ENCODE data around the gene GHDC. TPM values are rescaled to one million over a fixed set of nuclear protein-coding genes. Genes with fewer than 3 reads are reported as not detected.
"Not testable (repeated sequence)": the region's sequence is repeated elsewhere in the genome, so short reads cannot be mapped to it uniquely, and the experiment has no call there.

GHDC gene
- total RNA-seq, 1 donor: 14.8 TPM

- peak overlapping the region; percentile 98 for H3K4me3 ChIP-seq (ENCODE audit: low read depth, low read length)
- TF ChIP-seq CTCF (IDR thresholded peaks at IDR 0.05; ENCODE audit: insufficient read depth, low read length): no peak
- DNase-seq (ENCODE audit: low read depth): peak; percentile 31
Measured at GRCh38 chr17:42153919-42154742, 40.2 kb downstream of the GHDC start.

DNA sequence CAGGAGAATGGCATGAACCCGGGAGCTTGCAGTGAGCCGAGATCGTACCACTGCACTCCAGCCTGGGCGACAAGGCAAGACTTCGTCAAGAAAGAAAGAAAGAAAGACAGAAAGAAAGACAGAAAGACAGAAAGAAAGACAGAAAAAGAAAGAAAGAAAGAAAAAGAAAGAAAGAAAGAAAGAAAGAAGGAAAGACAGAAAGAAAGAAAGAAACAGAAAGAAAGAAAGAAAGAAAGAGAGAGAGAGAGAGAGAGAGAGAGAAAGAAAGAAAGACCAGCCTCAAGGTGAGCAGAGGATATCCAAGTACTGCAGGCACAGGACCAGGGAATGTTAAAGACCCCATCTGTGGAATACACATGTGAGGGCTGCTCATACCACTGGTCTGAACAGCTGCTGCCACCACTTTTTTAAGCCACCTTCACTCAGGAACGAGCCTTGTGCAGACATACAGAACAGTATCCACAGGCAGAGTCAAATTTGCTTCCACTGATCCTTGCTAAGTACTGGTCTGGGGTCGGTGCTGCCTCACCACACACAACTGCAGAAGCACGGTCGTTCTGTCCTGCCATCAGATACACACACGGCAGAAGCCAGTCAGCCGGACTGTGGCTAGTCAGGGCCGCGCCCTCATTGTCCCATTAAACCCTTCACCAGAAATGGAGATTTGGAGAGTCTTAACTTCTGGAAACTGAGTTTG, 47.2 kb downstream of the GHDC start:
- TF ChIP-seq CTCF (IDR thresholded peaks at IDR 0.05; ENCODE audit: insufficient read depth, low read length): no peak
- no peak for DNase-seq (ENCODE audit: low read depth)
- no peak overlapping the region for H3K4me3 ChIP-seq (ENCODE audit: low read depth, low read length)

- H3K4me3 ChIP-seq (ENCODE audit: low read depth, low read length); DNase-seq (ENCODE audit: low read depth): not testable (repeated sequence)
Measured at GRCh38 chr17:42143138-42143537, 51.2 kb downstream of the GHDC start.

- H3K4me3 ChIP-seq (ENCODE audit: low read depth, low read length): no peak overlapping the region
- DNase-seq (ENCODE audit: low read depth): peak; percentile 57
- no peak for TF ChIP-seq CTCF (IDR thresholded peaks at IDR 0.05; ENCODE audit: insufficient read depth, low read length)
Measured at GRCh38 chr17:42142371-42142896, 51.9 kb downstream of the GHDC start.

GRCh38 chr17:42141382-42141781, 52.9 kb downstream of the GHDC start:
- H3K4me3 ChIP-seq (ENCODE audit: low read depth, low read length): no peak overlapping the region
- DNase-seq (ENCODE audit: low read depth): no peak

DNA sequence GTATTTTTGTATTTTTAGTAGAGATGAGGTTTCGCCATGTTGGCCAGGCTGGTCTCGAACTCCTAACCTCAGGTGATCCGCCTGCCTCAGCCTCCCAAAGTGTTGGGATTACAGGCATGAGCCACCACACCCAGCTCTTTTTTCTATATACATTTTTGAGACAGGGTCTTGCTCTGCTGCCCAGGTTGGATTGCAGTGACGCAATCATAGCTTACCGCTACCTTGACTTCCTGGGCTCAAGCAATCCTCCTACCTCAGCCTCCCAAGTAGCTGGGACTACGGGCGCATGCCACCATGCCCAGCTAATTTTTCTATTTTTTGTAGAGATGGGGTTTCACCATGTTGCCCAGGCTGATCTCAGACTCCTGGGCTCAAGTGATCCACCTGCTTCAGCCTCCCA, 53.6 kb downstream of the GHDC start:
- H3K4me3 ChIP-seq (ENCODE audit: low read depth, low read length); DNase-seq (ENCODE audit: low read depth): not testable (repeated sequence)

More at GRCh38 chr17:42141382-42141781, 52.9 kb downstream of the GHDC start:
- no peak for TF ChIP-seq CTCF (IDR thresholded peaks at IDR 0.05; ENCODE audit: insufficient read depth, low read length)

Other genes with a start within 250 kb of the GHDC start
- 64.3 and 84.2 TPM in 2 replicates for gene CNP, start 227.7 kb downstream of the GHDC start, total RNA-seq (ENCODE audit: low replicate concordance)
- 58.0 and 131 TPM in 2 replicates for gene DNAJC7, start 177.1 kb downstream of the GHDC start, total RNA-seq (ENCODE audit: low replicate concordance)
- 17.1 and 27.1 TPM in 2 replicates for gene NKIRAS2, start 174.4 kb downstream of the GHDC start, total RNA-seq (ENCODE audit: low replicate concordance)
- gene C17orf113, start 143.9 kb downstream of the GHDC start, total RNA-seq (ENCODE audit: low replicate concordance): 0.09 and 0.49 TPM in 2 replicates
- not detected in 2 replicates for gene ZNF385C, start 96.0 kb downstream of the GHDC start, total RNA-seq (ENCODE audit: low replicate concordance)
- gene DHX58, start 81.8 kb downstream of the GHDC start, total RNA-seq (ENCODE audit: low replicate concordance): 11.3 and 24.3 TPM in 2 replicates
- 8.5 and 13.7 TPM in 2 replicates for gene KAT2A, start 73.1 kb downstream of the GHDC start, total RNA-seq (ENCODE audit: low replicate concordance)
- not detected in 2 replicates for gene HSPB9, start 71.7 kb downstream of the GHDC start, total RNA-seq (ENCODE audit: low replicate concordance)
- gene RAB5C, start 39.5 kb downstream of the GHDC start, total RNA-seq (ENCODE audit: low replicate concordance): 8.3 and 82.2 TPM in 2 replicates
- gene KCNH4, start 13.4 kb downstream of the GHDC start, total RNA-seq (ENCODE audit: low replicate concordance): 0.09 TPM in 1 of 2 replicates, not detected in the other
- gene HCRT, start 9.0 kb downstream of the GHDC start, total RNA-seq (ENCODE audit: low replicate concordance): not detected in 2 replicates
- gene STAT5B, start 81.9 kb upstream of the GHDC start, total RNA-seq (ENCODE audit: low replicate concordance): 14.1 and 23.0 TPM in 2 replicates
- 25.2 and 27.3 TPM in 2 replicates for gene STAT5A, start 94.0 kb upstream of the GHDC start, total RNA-seq (ENCODE audit: low replicate concordance)
- gene STAT3, start 193.9 kb upstream of the GHDC start, total RNA-seq (ENCODE audit: low replicate concordance): 103 and 137 TPM in 2 replicates
- 639 and 721 TPM in 2 replicates for gene CAVIN1, start 228.8 kb upstream of the GHDC start, total RNA-seq (ENCODE audit: low replicate concordance)

All from fibroblast of the aortic adventitia (primary cell).